SK-N-SH (cell line): Measurements from ENCODE around the gene CHAT. TPM values are rescaled to one million over a fixed set of nuclear protein-coding genes. Genes with fewer than 3 reads are reported as not detected.

Experiments
- CTCF ChIA-PET: fragments of 300-600, 350-600 bp; formaldehyde crosslinking; extraction: SDS; loops from one replicate; lab custom pipeline; 2021; lab: Yijun Ruan, JAX
- POLR2A ChIA-PET: fragments of 350-600 bp; sonication (Branson Sonifier 250); formaldehyde crosslinking; extraction: SDS; loops from one replicate; lab custom pipeline; 2020; ENCODE audit warnings: antibody characterized with exemption, inconsistent platforms; lab: Yijun Ruan, JAX
- DNase-seq: peaks from one replicate; pipeline ENCODE4 v3.0.0; 2012
- H2AFZ ChIP-seq: fragments of 200-600 bp; sonication (generic); 2 replicates; pipeline ENCODE4 v1.8.1; 2016; ENCODE audit warnings: antibody characterized with exemption, mild to moderate bottlenecking, low read depth
- H3F3A ChIP-seq: fragments of 200-600 bp; sonication (generic); replicated peaks from 2 replicates; pipeline ENCODE3; 2016; ENCODE audit warnings: antibody characterized with exemption, mild to moderate bottlenecking; ENCODE audit not compliant: insufficient read depth
- H3K27ac ChIP-seq, 2 experiments: fragments of 200-500 bp in 1 of 2; fragments of 200-600 bp in 1 of 2; sonication (Bioruptor generic) in 1 of 2; sonication (generic), shearing (Covaris generic) in 1 of 2; 2 replicates each; pipeline versions ENCODE4 v1.5.1 to v1.6.1; 2014 to 2016; ENCODE audit warnings: low read depth in 2 of 2, inconsistent platforms in 1 of 2, low read length in 1 of 2, mild to moderate bottlenecking in 1 of 2, mixed read lengths in 1 of 2
- H3K27me3 ChIP-seq: fragments of 200-600 bp; sonication (generic), shearing (Covaris generic); 2 replicates; pipeline ENCODE4 v1.6.1; 2016; ENCODE audit warnings: mixed run types; ENCODE audit not compliant: insufficient read depth
- H3K36me3 ChIP-seq, 2 experiments: fragments of 200-500 bp in 1 of 2; fragments of 200-600 bp in 1 of 2; sonication (Bioruptor generic) in 1 of 2; sonication (generic) in 1 of 2; replicated peaks in 1 of 2; 2 replicates each; pipeline versions ENCODE3 to v1.5.1; 2014 to 2016; ENCODE audit warnings: low read length in 1 of 2, mild to moderate bottlenecking in 1 of 2; ENCODE audit not compliant: insufficient read depth in 2 of 2, control insufficient read depth in 1 of 2
- H3K4me1 ChIP-seq, 2 experiments: fragments of 200-500 bp in 1 of 2; fragments of 200-600 bp in 1 of 2; sonication (Bioruptor generic) in 1 of 2; sonication (generic), shearing (Covaris generic) in 1 of 2; 2 replicates each; pipeline versions ENCODE4 v1.5.1 to v1.6.1; 2014 to 2016; ENCODE audit warnings: low read depth in 1 of 2, low read length in 1 of 2, mixed run types in 1 of 2; ENCODE audit not compliant: insufficient read depth in 2 of 2, control insufficient read depth in 1 of 2
- H3K4me2 ChIP-seq: fragments of 200-600 bp; sonication (generic), shearing (Covaris generic); 2 replicates; pipeline ENCODE4 v1.6.1; 2017; ENCODE audit warnings: mixed run types
- H3K4me3 ChIP-seq, 2 experiments: fragments of 200-500 bp in 1 of 2; fragments of 200-600 bp in 1 of 2; sonication (Bioruptor generic) in 1 of 2; sonication (generic), shearing (Covaris generic) in 1 of 2; 2 replicates each; pipeline versions ENCODE4 v1.5.1 to v1.8.1; 2014 to 2016; ENCODE audit warnings: low read depth in 2 of 2, inconsistent platforms in 1 of 2, low read length in 1 of 2, mild to moderate bottlenecking in 1 of 2, mixed read lengths in 1 of 2, moderate library complexity in 1 of 2
- H3K79me2 ChIP-seq: fragments of 200-600 bp; sonication (generic); 2 replicates; pipeline ENCODE4 v1.8.1; 2017; ENCODE audit warnings: mild to moderate bottlenecking; ENCODE audit not compliant: insufficient read depth
- H3K9ac ChIP-seq: fragments of 200-600 bp; sonication (generic); 2 replicates; pipeline ENCODE4 v1.6.1; 2017; ENCODE audit warnings: mixed run types
- H3K9me2 ChIP-seq: fragments of 200-600 bp; sonication (generic); 2 replicates; pipeline ENCODE4 v1.6.1; 2017; ENCODE audit warnings: mixed run types
- H3K9me3 ChIP-seq: fragments of 200-600 bp; sonication (generic); 2 replicates; pipeline ENCODE4 v1.6.1; 2017; ENCODE audit warnings: mixed run types, mild to moderate bottlenecking, moderate library complexity
- H4K20me1 ChIP-seq: fragments of 200-600 bp; sonication (generic); 2 replicates; pipeline ENCODE4 v1.6.1; 2017; ENCODE audit warnings: mild to moderate bottlenecking, mixed run types; ENCODE audit not compliant: insufficient read depth
- CHD2 ChIP-seq: fragments of 150-350 bp; IDR thresholded peaks from 2 replicates; pipeline ENCODE4 v1.6.1; 2018; ENCODE audit warnings: low read length; ENCODE audit not compliant: partially characterized antibody
- ELF1 ChIP-seq: IDR thresholded peaks from 2 replicates; pipeline ENCODE4 v1.4.0; 2012
- EZH2phosphoT487 ChIP-seq: fragments of 200-600 bp; sonication (generic); IDR thresholded peaks from 2 replicates; pipeline ENCODE4 v1.6.1; 2017; ENCODE audit warnings: low read depth, mixed run types, mild to moderate bottlenecking, antibody characterized with exemption, moderate library complexity, borderline replicate concordance
- FOSL2 ChIP-seq: IDR thresholded peaks from 2 replicates; pipeline ENCODE4 v1.4.0; 2012; ENCODE audit warnings: low read depth, mild to moderate bottlenecking, moderate library complexity, borderline replicate concordance
- FOXM1 ChIP-seq: IDR thresholded peaks from 2 replicates; pipeline ENCODE4 v1.4.0; 2012; ENCODE audit warnings: low read depth, mild to moderate bottlenecking
- GABPA ChIP-seq: IDR thresholded peaks from 2 replicates; pipeline ENCODE4 v1.4.0; 2012; ENCODE audit warnings: low read depth, mild to moderate bottlenecking
- GATA2 ChIP-seq: sonication (generic); formaldehyde crosslinking; IDR thresholded peaks from 2 replicates; pipeline ENCODE4 v1.5.0; 2020; ENCODE audit warnings: mild to moderate bottlenecking, missing genetic modification reagents
- JUND ChIP-seq: IDR thresholded peaks from 2 replicates; pipeline ENCODE4 v1.4.0; 2012
- NRF1 ChIP-seq: IDR thresholded peaks from 2 replicates; pipeline ENCODE4 v1.6.1; 2012; ENCODE audit warnings: low read depth, mild to moderate bottlenecking, low read length
- RAD21 ChIP-seq: IDR thresholded peaks from 2 replicates; pipeline ENCODE4 v1.6.1; 2012; ENCODE audit warnings: mild to moderate bottlenecking, low read length
- REST ChIP-seq: IDR thresholded peaks from 2 replicates; pipeline ENCODE4 v1.6.1; 2012; ENCODE audit warnings: mild to moderate bottlenecking, low read depth, low read length, moderate library complexity
- RFX5 ChIP-seq: IDR thresholded peaks from 2 replicates; pipeline ENCODE4 v1.6.1; 2012; ENCODE audit warnings: mild to moderate bottlenecking, improper control_type of control experiment, low read length
- SIN3A ChIP-seq: IDR thresholded peaks from 2 replicates; pipeline ENCODE4 v1.6.1; 2012; ENCODE audit warnings: low read depth, mild to moderate bottlenecking, low read length, moderate library complexity, borderline replicate concordance
- TAF1 ChIP-seq: IDR thresholded peaks from 2 replicates; pipeline ENCODE4 v1.6.1; 2012; ENCODE audit warnings: low read depth, mild to moderate bottlenecking, low read length, moderate library complexity, borderline replicate concordance
- TEAD4 ChIP-seq: IDR thresholded peaks from 2 replicates; pipeline ENCODE4 v1.4.0; 2012; ENCODE audit warnings: mild to moderate bottlenecking, borderline replicate concordance; ENCODE audit not compliant: insufficient read depth
- USF1 ChIP-seq: IDR thresholded peaks from 2 replicates; pipeline ENCODE4 v1.4.0; 2012; ENCODE audit warnings: low read depth, borderline replicate concordance
- ZBTB33 ChIP-seq: IDR thresholded peaks from 2 replicates; pipeline ENCODE4 v1.4.0; 2012; ENCODE audit warnings: low read depth, borderline replicate concordance
- WGBS: methylation state at CpG from one replicate; pipeline ENCODE4 v1.1.6; 2017; ENCODE audit warnings: low lambda C conversion rate; 5-methylcytosine and 5-hydroxymethylcytosine counted together
- polyA plus RNA-seq, 3 experiments: library from polyadenylated mRNA; depleted of rRNA; stranded (reverse); fragments of >200 nt; gene quantifications; 2 replicates each; pipeline ENCODE4 v1.2.3, GENCODE V29; 2012

Gene CHAT
- polyA plus RNA-seq, 1 of the 3 experiments (the other 2 are of a cell fraction): not detected

- peaks cover 0 to 12% of the 10 kb centered on the region in 2 experiments; a peak in 1 of 4 replicates for H3K4me1 ChIP-seq
- H3F3A ChIP-seq: no peaks in the 10 kb centered on the region
- POLR2A ChIA-PET: no interaction called here
- H3K27ac ChIP-seq: no peak overlapping the region
- no peak overlapping the region for H3K9ac ChIP-seq
- CTCF ChIA-PET: interaction anchor here (0.8 to 1.6 kb wide), 2 partner anchors 13 to 39 kb away, joined by 3 read pairs; no protein-coding TSS in a partner anchor
- H3K9me2 ChIP-seq: no peaks in the 10 kb centered on the region
- no peak overlapping the region for H2AFZ ChIP-seq
- no peak overlapping the region for H3K4me3 ChIP-seq
- 45% methylated on average over 13 of the region's 15 CpGs for WGBS
- H3K4me2 ChIP-seq: no peak overlapping the region
- no peaks in the 10 kb centered on the region for H4K20me1 ChIP-seq
- no peaks in the 10 kb centered on the region for H3K27me3 ChIP-seq
- DNase-seq: no peak
- H3K79me2 ChIP-seq: no peaks in the 10 kb centered on the region
- H3K9me3 ChIP-seq: no peaks in the 10 kb centered on the region
- TF ChIP-seq GATA2 (CRISPR knock-in tag) (no peak), EZH2phosphoT487 (no peak), USF1 (no peak), FOSL2 (no peak), TEAD4 (no peak), RAD21 (no peak), CHD2 (no peak), SIN3A (no peak), FOXM1 (no peak)
- H3K36me3 ChIP-seq: no peaks in the 10 kb centered on the region
These were observed 37.4 kb downstream of the CHAT start for GRCh38 chr10:49651039-49651835.

- Histone ChIP-seq H3K4me1 (peaks cover 0 to 12% of the 10 kb centered on the region in 2 experiments; a peak in 1 of 4 replicates), H3K27me3 (no peaks in the 10 kb centered on the region), H3K27ac (no peak overlapping the region), H3K4me2 (no peak overlapping the region), H3K9me3 (no peaks in the 10 kb centered on the region), H3K9me2 (no peaks in the 10 kb centered on the region), H4K20me1 (no peaks in the 10 kb centered on the region), H3F3A (no peaks in the 10 kb centered on the region), H3K79me2 (no peaks in the 10 kb centered on the region), H3K4me3 (no peak overlapping the region), H3K36me3 (no peaks in the 10 kb centered on the region), H2AFZ (no peak overlapping the region), H3K9ac (no peak overlapping the region)
- no peak for TF ChIP-seq NRF1
- no peak for TF ChIP-seq ZBTB33
- TF ChIP-seq ELF1: no peak
- no peak for TF ChIP-seq GABPA
- no peak for TF ChIP-seq JUND
- TF ChIP-seq SIN3A: no peak
- TF ChIP-seq TEAD4: no peak
- TF ChIP-seq REST: no peak
- no peak for TF ChIP-seq TAF1
- no peak for TF ChIP-seq RFX5
- TF ChIP-seq CHD2: no peak
- ChIA-PET CTCF (interaction anchor here (1.6 kb wide), 1 partner anchor 13 kb away, joined by 3 read pairs; no protein-coding TSS in a partner anchor), POLR2A (no interaction called here)
- WGBS: 25% methylated on average over 2 of the region's 2 CpGs
- no peak for DNase-seq
These were observed 38.1 kb downstream of the CHAT start for GRCh38 chr10:49651917-49652316.
